ENCODE measurements around the gene CADM3. TPM values are rescaled to one million over a fixed set of nuclear protein-coding genes. Genes with fewer than 3 reads are reported as not detected.

The CADM3 gene
- total RNA-seq, 2 experiments from 2014 or later: not detected

GRCh38 chr1:159141584-159142390, 29.6 kb upstream of the CADM3 start:
- no peaks in the 10 kb centered on the region for H3K4me1 Mint-ChIP-seq (ENCODE audit: low read depth)
- DNase-seq (peak; percentile 7), ATAC-seq (no peak)
- H3K27ac Mint-ChIP-seq: no peak overlapping the region
- CTCF ChIA-PET: interaction anchor here (1.6 to 2.9 kb wide), 3 partner anchors 9 to 72 kb away, joined by 4 to 17 read pairs (median 8); no protein-coding TSS in a partner anchor
- no peaks in the 10 kb centered on the region for H3K36me3 Mint-ChIP-seq (ENCODE audit: low read depth)
- POLR2A ChIA-PET: no interaction called here
- H3K9me3 Mint-ChIP-seq: no peaks in the 10 kb centered on the region
- H3K27me3 Mint-ChIP-seq: peaks cover 27% of the 10 kb centered on the region
- no peak overlapping the region for H3K4me3 Mint-ChIP-seq
- intact Hi-C loops (cut with micrococcal nuclease): no loop called here
- no peak for TF ChIP-seq CTCF (IDR thresholded peaks at IDR 0.05)

DNA sequence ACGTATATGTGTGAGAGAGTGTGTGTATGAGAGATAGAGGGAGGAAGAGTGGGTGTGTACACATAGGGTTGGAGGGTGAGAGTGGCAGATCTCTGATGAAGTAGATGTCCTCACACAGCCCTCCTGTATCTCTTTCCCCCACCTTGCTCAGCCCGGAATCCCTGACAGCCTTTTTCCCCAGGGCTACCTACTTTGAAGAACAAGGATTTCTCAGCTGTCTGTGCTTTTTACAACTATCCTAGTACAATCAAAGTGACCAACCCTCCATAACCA, 29.1 kb upstream of the CADM3 start:
- Mint-ChIP-seq H3K27ac (no peak overlapping the region), H3K27me3 (peaks cover 25% of the 10 kb centered on the region), H3K4me3 (no peak overlapping the region), H3K4me1 (ENCODE audit: low read depth) (no peaks in the 10 kb centered on the region), H3K9me3 (no peaks in the 10 kb centered on the region), H3K36me3 (ENCODE audit: low read depth) (no peaks in the 10 kb centered on the region)
- POLR2A ChIA-PET: no interaction called here
- ATAC-seq: no peak
- CTCF ChIA-PET: interaction anchor here (1.6 to 2.9 kb wide), 3 partner anchors 10 to 72 kb away, joined by 4 to 17 read pairs (median 8); no protein-coding TSS in a partner anchor
- DNase-seq: no peak
- intact Hi-C loops (cut with micrococcal nuclease): no loop called here
- no peak for TF ChIP-seq CTCF (IDR thresholded peaks at IDR 0.05)

DNA sequence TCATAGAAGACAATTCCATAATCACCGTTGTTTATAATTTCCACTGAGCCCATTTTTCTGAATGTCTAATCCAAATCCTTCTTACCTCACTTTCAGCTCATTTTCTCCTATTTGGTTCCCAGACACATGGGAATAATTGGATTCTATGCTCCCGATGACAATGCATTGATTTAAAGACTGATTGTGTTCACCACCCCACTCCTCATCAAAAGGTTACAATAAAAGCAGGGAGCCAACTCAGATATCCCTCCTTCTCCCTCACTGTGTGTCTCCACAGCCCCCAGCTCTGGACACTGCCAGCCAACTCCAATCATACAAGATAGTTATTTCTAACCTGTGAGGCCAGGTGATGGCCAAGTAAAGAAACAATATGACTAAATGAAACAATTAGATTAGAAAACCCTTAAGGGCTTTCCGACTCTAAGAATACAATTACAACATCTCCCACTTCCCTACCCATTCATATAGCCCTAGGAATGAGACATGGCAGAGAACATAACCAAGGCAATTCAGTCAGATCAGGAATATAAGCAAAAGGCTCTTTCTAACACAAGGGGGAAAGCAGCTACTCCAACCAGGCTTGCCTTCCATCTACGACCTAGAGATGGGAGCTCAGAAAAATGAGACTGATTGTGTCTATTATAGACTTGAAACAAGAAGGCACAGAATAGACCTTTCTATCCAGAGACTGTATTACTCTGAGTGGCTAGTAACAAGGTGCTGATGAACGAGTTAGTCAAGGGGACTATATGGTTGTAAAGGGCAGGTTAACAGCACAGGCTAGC, 28.5 kb upstream of the CADM3 start:
- Mint-ChIP-seq H3K27ac (no peak overlapping the region), H3K4me1 (ENCODE audit: low read depth) (no peaks in the 10 kb centered on the region), H3K27me3 (peaks cover 22% of the 10 kb centered on the region), H3K4me3 (no peak overlapping the region), H3K9me3 (no peaks in the 10 kb centered on the region), H3K36me3 (ENCODE audit: low read depth) (no peaks in the 10 kb centered on the region)
- ATAC-seq (no peak), DNase-seq (no peak)
- intact Hi-C loops (cut with micrococcal nuclease): no loop called here
- CTCF ChIA-PET: interaction anchor here (1.5 to 2.9 kb wide), 5 partner anchors 10 to 71 kb away, joined by 4 to 17 read pairs (median 5); no protein-coding TSS in a partner anchor
- TF ChIP-seq CTCF (IDR thresholded peaks at IDR 0.05): no peak
- POLR2A ChIA-PET: no interaction called here

- ChIA-PET CTCF (interaction anchor here (1.6 kb wide), 2 partner anchors 11 to 53 kb away, joined by 4 to 5 read pairs; no protein-coding TSS in a partner anchor), POLR2A (no interaction called here)
- TF ChIP-seq CTCF (IDR thresholded peaks at IDR 0.05): no peak
These were observed 26.8 kb upstream of the CADM3 start for GRCh38 chr1:159144571-159144970.

GRCh38 chr1:159146980-159147379, 24.4 kb upstream of the CADM3 start:
- DNase-seq (no peak), ATAC-seq (no peak)
- Mint-ChIP-seq H3K4me1 (ENCODE audit: low read depth) (no peaks in the 10 kb centered on the region), H3K36me3 (ENCODE audit: low read depth) (no peaks in the 10 kb centered on the region), H3K9me3 (no peaks in the 10 kb centered on the region), H3K27ac (no peak overlapping the region), H3K4me3 (no peak overlapping the region), H3K27me3 (peaks cover 16% of the 10 kb centered on the region)
- ChIA-PET CTCF (interaction anchor here (1.3 kb wide), 1 partner anchor 67 kb away, joined by 6 read pairs; no protein-coding TSS in a partner anchor), POLR2A (no interaction called here)
- intact Hi-C loops (cut with micrococcal nuclease): no loop called here
- no peak for TF ChIP-seq CTCF (IDR thresholded peaks at IDR 0.05)

More at GRCh38 chr1:159144571-159144970, 26.8 kb upstream of the CADM3 start:
- Mint-ChIP-seq H3K9me3 (no peaks in the 10 kb centered on the region), H3K27ac (no peak overlapping the region), H3K36me3 (ENCODE audit: low read depth) (no peaks in the 10 kb centered on the region), H3K27me3 (peaks cover 20% of the 10 kb centered on the region), H3K4me1 (ENCODE audit: low read depth) (no peaks in the 10 kb centered on the region), H3K4me3 (no peak overlapping the region)
- intact Hi-C loops (cut with micrococcal nuclease): no loop called here
- ATAC-seq (no peak), DNase-seq (no peak)

Measured in activated CD8-positive, alpha-beta T cell treated with anti-CD3 and anti-CD28 coated beads for 36 hours (primary cell).